Gastroesophageal sphincter (tissue), 4 donors: ENCODE data around the gene PPIF. TPM values are rescaled to one million over a fixed set of nuclear protein-coding genes. Genes with fewer than 3 reads are reported as not detected.
"Not testable (repeated sequence)": the region's sequence is repeated elsewhere in the genome, so short reads cannot be mapped to it uniquely, and the experiment has no call there.

Experiments used
- ATAC-seq: fragments of 150-250 bp; one replicate; pipeline ENCODE4 v1.9.1; 2016; ENCODE audit warnings: mild to moderate bottlenecking, moderate library complexity
- H3K27ac ChIP-seq, 4 donors: fragments of 200-600 bp; sonication (generic) in 3 of 4; 1 replicate in 3 of 4; 2 replicates in 1 of 4; pipeline ENCODE4 v1.5.1; 2016 to 2019
- H3K27me3 ChIP-seq: fragments of 200-600 bp; sonication (generic); one replicate; pipeline ENCODE4 v1.5.1; 2019
- H3K36me3 ChIP-seq, 2 donors: fragments of 200-600 bp; sonication (generic); one replicate each; pipeline ENCODE4 v1.5.1; 2019; ENCODE audit warnings: control low read depth in 1 of 2
- H3K4me1 ChIP-seq, 3 donors: fragments of 200-600 bp; sonication (generic); 1 replicate in 2 of 3; 2 replicates in 1 of 3; pipeline ENCODE4 v1.5.1; 2016 to 2019; ENCODE audit warnings: control low read depth in 2 of 3
- H3K4me3 ChIP-seq, 2 donors: fragments of 200-600 bp; sonication (generic); one replicate each; pipeline ENCODE4 v1.5.1; 2019; ENCODE audit warnings: mild to moderate bottlenecking in 1 of 2, moderate library complexity in 1 of 2
- H3K9me3 ChIP-seq, 3 donors: fragments of 200-600 bp; sonication (generic); one replicate each; pipeline ENCODE4 v1.5.1; 2017 to 2019; ENCODE audit warnings: control low read depth in 2 of 3
- CTCF ChIP-seq, 4 experiments: fragments of 200-600 bp in 2 of 4; fragments of 450-650 bp in 2 of 4; sonication (generic) in 1 of 4; IDR thresholded peaks; one replicate each; pipeline ENCODE4 v1.5.1; 2017 to 2019; ENCODE audit warnings: antibody characterized with exemption in 4 of 4, mild to moderate bottlenecking in 2 of 4, moderate library complexity in 2 of 4
- EP300 ChIP-seq: sonication (generic); formaldehyde crosslinking; IDR thresholded peaks from one replicate; pipeline ENCODE4 v1.6.1; 2017; ENCODE audit warnings: antibody characterized with exemption, mild to moderate bottlenecking
- POLR2A ChIP-seq, 2 donors: fragments of 450-650 bp; IDR thresholded peaks; one replicate each; pipeline ENCODE4 v1.6.1; 2017; ENCODE audit warnings: antibody characterized with exemption in 2 of 2, mild to moderate bottlenecking in 2 of 2, moderate library complexity in 1 of 2
- POLR2AphosphoS5 ChIP-seq: sonication (generic); formaldehyde crosslinking; IDR thresholded peaks from one replicate; pipeline ENCODE4 v1.6.1; 2017; ENCODE audit warnings: antibody characterized with exemption
- WGBS, 2 donors: methylation state at CpG; one replicate each; pipeline ENCODE4 v1.1.5; 2018; ENCODE audit warnings: low coverage in 1 of 2; 5-methylcytosine and 5-hydroxymethylcytosine counted together
- total RNA-seq, 4 donors: library from RNA; depleted of rRNA; stranded (reverse); fragments of >200 nt; gene quantifications; one replicate each; pipeline ENCODE4 v1.1.0, GENCODE V29; 2016

PPIF gene
- total RNA-seq, 4 donors from 2014 or later: 16.5 to 38.0 (median 22.8) TPM

- H3K27me3 ChIP-seq: no peaks in the 10 kb centered on the region
- WGBS, 2 donors: 80 to 100% methylated on average over 1 of the region's 7 CpGs
- no peak overlapping the region for H3K27ac ChIP-seq
These were observed 10.5 kb upstream of the PPIF start for GRCh38 chr10:79336739-79337138.

GRCh38 chr10:79337783-79338469, 9.3 kb upstream of the PPIF start:
- not testable (repeated sequence) for H3K27ac ChIP-seq, ATAC-seq, H3K9me3 ChIP-seq, H3K36me3 ChIP-seq, H3K27me3 ChIP-seq, H3K4me3 ChIP-seq
- 80 to 93% methylated on average over 1 to 3 of the region's 11 CpGs for WGBS, 2 donors
- peaks cover 0 to 34% (median 0%) of the 10 kb centered on the region in 3 donors for H3K4me1 ChIP-seq

More at GRCh38 chr10:79336739-79337138, 10.5 kb upstream of the PPIF start:
- no peaks in the 10 kb centered on the region for H3K36me3 ChIP-seq
- H3K4me3 ChIP-seq: no peak overlapping the region
- TF ChIP-seq EP300 (no peak), POLR2AphosphoS5 (no peak), POLR2A (IDR thresholded peaks at IDR 0.05) (no peak), CTCF (IDR thresholded peaks at IDR 0.05) (no peak)
- H3K4me1 ChIP-seq: peaks cover 0 to 23% (median 0%) of the 10 kb centered on the region in 3 donors
- no peaks in the 10 kb centered on the region for H3K9me3 ChIP-seq
- ATAC-seq: peak; percentile 35

- no peak for ATAC-seq
- Histone ChIP-seq H3K27me3 (no peaks in the 10 kb centered on the region), H3K4me3 (no peak overlapping the region), H3K36me3 (no peaks in the 10 kb centered on the region), H3K4me1 (peaks cover 0 to 41% (median 0%) of the 10 kb centered on the region in 3 donors), H3K27ac (no peak overlapping the region), H3K9me3 (no peaks in the 10 kb centered on the region)
- TF ChIP-seq EP300 (no peak), CTCF (IDR thresholded peaks at IDR 0.05) (no peak), POLR2A (IDR thresholded peaks at IDR 0.05) (no peak), POLR2AphosphoS5 (no peak)
- 80% methylated on average over 3 of the region's 3 CpGs; no CpG with 5 or more reads in 1 of the 2 donors for WGBS, 2 donors
These were observed 8.0 kb upstream of the PPIF start for GRCh38 chr10:79339266-79339665.

GRCh38 chr10:79340646-79341244, 6.5 kb upstream of the PPIF start:
- H3K27ac ChIP-seq: peak overlapping the region in 1 of 4 donors; percentile 33
- H3K36me3 ChIP-seq: no peaks in the 10 kb centered on the region
- peak; percentile 14 for ATAC-seq
- H3K27me3 ChIP-seq: no peaks in the 10 kb centered on the region
- peaks cover 0 to 35% (median 0%) of the 10 kb centered on the region in 3 donors for H3K4me1 ChIP-seq
- no peak overlapping the region for H3K4me3 ChIP-seq
- TF ChIP-seq POLR2AphosphoS5 (no peak), EP300 (no peak), POLR2A (IDR thresholded peaks at IDR 0.05) (no peak), CTCF (IDR thresholded peaks at IDR 0.05) (no peak)
- H3K9me3 ChIP-seq: no peaks in the 10 kb centered on the region
- 20 to 100% methylated on average over 1 to 3 of the region's 5 CpGs for WGBS, 2 donors

GRCh38 chr10:79342295-79342761, 4.9 kb upstream of the PPIF start:
- 90 to 94% methylated on average over 2 of the region's 5 CpGs for WGBS, 2 donors
- H3K27ac ChIP-seq: no peak overlapping the region
- no peak overlapping the region for H3K4me3 ChIP-seq
- H3K27me3 ChIP-seq: no peaks in the 10 kb centered on the region
- ATAC-seq: no peak
- TF ChIP-seq POLR2AphosphoS5 (no peak), POLR2A (IDR thresholded peaks at IDR 0.05) (no peak)
- no peaks in the 10 kb centered on the region for H3K36me3 ChIP-seq
- H3K9me3 ChIP-seq: no peaks in the 10 kb centered on the region
- H3K4me1 ChIP-seq: peaks cover 0 to 46% (median 6%) of the 10 kb centered on the region in 3 donors
